Naive thymus-derived CD4-positive, alpha-beta T cell (primary cell): ENCODE data around the gene CHRNA4. TPM values are rescaled to one million over a fixed set of nuclear protein-coding genes. Genes with fewer than 3 reads are reported as not detected.

Experiments used
- ATAC-seq: fragments of 150-1000 bp; cut with Tn5 transposase; 2 replicates; pipeline ENCODE4 v1.10.0; 2021; ENCODE audit warnings: mild to moderate bottlenecking, moderate library complexity
- CTCF ChIA-PET: fragments of 350-600 bp; sonication (Branson Sonifier 250); formaldehyde crosslinking; loops from one replicate; lab custom pipeline; 2021; ENCODE audit warnings: antibody characterized with exemption; lab: Charles Lee
- POLR2A ChIA-PET: fragments of 350-600 bp; sonication (Branson Sonifier 250); formaldehyde crosslinking; loops from one replicate; lab custom pipeline; 2021; ENCODE audit warnings: antibody characterized with exemption, inconsistent platforms; lab: Charles Lee
- DNase-seq, 9 donors: peaks; one replicate each; pipeline versions ENCODE4 v3.0.0 to v3.0.0-alpha.2; 2020 to 2022; ENCODE audit warnings: mixed read lengths in 1 of 9
- H3K27ac ChIP-seq: one replicate; pipeline ENCODE4 v1.7.0; 2013; ENCODE audit warnings: mild to moderate bottlenecking, low read depth, low read length, moderate library complexity
- H3K27me3 ChIP-seq, 2 donors: one replicate each; pipeline ENCODE4 v1.7.0; 2013; ENCODE audit warnings: low read length in 2 of 2, mild to moderate bottlenecking in 2 of 2, moderate library complexity in 2 of 2; ENCODE audit not compliant: control insufficient read depth in 2 of 2, insufficient read depth in 2 of 2
- H3K36me3 ChIP-seq, 3 experiments: 1 replicate in 2 of 3; 2 replicates in 1 of 3; pipeline ENCODE4 v1.7.0; 2013; ENCODE audit warnings: low read length in 3 of 3, mild to moderate bottlenecking in 3 of 3, moderate library complexity in 1 of 3; ENCODE audit not compliant: insufficient read depth in 3 of 3, control insufficient read depth in 2 of 3
- H3K4me1 ChIP-seq, 2 donors: one replicate each; pipeline ENCODE4 v1.7.0; 2013; ENCODE audit warnings: low read length in 2 of 2, mild to moderate bottlenecking in 2 of 2, moderate library complexity in 1 of 2; ENCODE audit not compliant: control insufficient read depth in 2 of 2, insufficient read depth in 2 of 2
- H3K4me3 ChIP-seq: 2 replicates; pipeline ENCODE4 v1.7.0; 2013; ENCODE audit warnings: mild to moderate bottlenecking, low read length
- H3K9me3 ChIP-seq, 3 experiments: 1 replicate in 2 of 3; 2 replicates in 1 of 3; pipeline ENCODE4 v1.7.0; 2013; ENCODE audit warnings: low read length in 3 of 3; ENCODE audit not compliant: control insufficient read depth in 2 of 3
- H3K27ac Mint-ChIP-seq, 9 donors: one replicate each; pipeline ENCODE4 v1.8.0; 2020 to 2022; ENCODE audit warnings: mixed read lengths in 9 of 9, mild to moderate bottlenecking in 8 of 9, moderate library complexity in 5 of 9, inconsistent platforms in 2 of 9
- H3K27me3 Mint-ChIP-seq, 5 donors: one replicate each; pipeline ENCODE4 v1.8.0; 2021 to 2022; ENCODE audit warnings: mixed read lengths in 5 of 5, mild to moderate bottlenecking in 1 of 5
- H3K36me3 Mint-ChIP-seq, 5 donors: one replicate each; pipeline ENCODE4 v1.8.0; 2020 to 2022; ENCODE audit warnings: mixed read lengths in 5 of 5, mild to moderate bottlenecking in 3 of 5, inconsistent platforms in 1 of 5
- H3K4me1 Mint-ChIP-seq, 7 donors: one replicate each; pipeline ENCODE4 v1.8.0; 2020 to 2022; ENCODE audit warnings: mixed read lengths in 7 of 7, mild to moderate bottlenecking in 3 of 7, inconsistent platforms in 1 of 7
- H3K4me3 Mint-ChIP-seq, 10 donors: one replicate each; pipeline ENCODE4 v1.8.0; 2020 to 2022; ENCODE audit warnings: mild to moderate bottlenecking in 10 of 10, mixed read lengths in 10 of 10, moderate library complexity in 6 of 10, inconsistent platforms in 2 of 10
- H3K9me3 Mint-ChIP-seq, 11 donors: one replicate each; pipeline ENCODE4 v1.8.0; 2020 to 2022; ENCODE audit warnings: mixed read lengths in 11 of 11, mild to moderate bottlenecking in 4 of 11, inconsistent platforms in 1 of 11, moderate library complexity in 1 of 11
- intact Hi-C, 2 donors: fragments of 100-400 bp; cut with micrococcal nuclease; formaldehyde crosslinking; loops; one replicate each; pipeline ENCODE4 v1.15.1; 2023
- polyA plus RNA-seq, 2 donors: library from polyadenylated mRNA; unstranded; fragments of 300-500 nt; fragmentation: Illumina TruSeq; gene quantifications; one replicate each; pipeline ENCODE4 v1.2.3, GENCODE V29; 2021
- total RNA-seq, 6 experiments: library from RNA in 5 of 6; stranded (reverse) in 5 of 6; gene quantifications; 1 replicate in 5 of 6; 2 replicates in 1 of 6; pipeline ENCODE4 v1.2.3 and lab custom pipeline; 2021 to 2026

The CHRNA4 gene
- total and polyA plus RNA-seq, 7 experiments from 2014 or later: not detected

DNA sequence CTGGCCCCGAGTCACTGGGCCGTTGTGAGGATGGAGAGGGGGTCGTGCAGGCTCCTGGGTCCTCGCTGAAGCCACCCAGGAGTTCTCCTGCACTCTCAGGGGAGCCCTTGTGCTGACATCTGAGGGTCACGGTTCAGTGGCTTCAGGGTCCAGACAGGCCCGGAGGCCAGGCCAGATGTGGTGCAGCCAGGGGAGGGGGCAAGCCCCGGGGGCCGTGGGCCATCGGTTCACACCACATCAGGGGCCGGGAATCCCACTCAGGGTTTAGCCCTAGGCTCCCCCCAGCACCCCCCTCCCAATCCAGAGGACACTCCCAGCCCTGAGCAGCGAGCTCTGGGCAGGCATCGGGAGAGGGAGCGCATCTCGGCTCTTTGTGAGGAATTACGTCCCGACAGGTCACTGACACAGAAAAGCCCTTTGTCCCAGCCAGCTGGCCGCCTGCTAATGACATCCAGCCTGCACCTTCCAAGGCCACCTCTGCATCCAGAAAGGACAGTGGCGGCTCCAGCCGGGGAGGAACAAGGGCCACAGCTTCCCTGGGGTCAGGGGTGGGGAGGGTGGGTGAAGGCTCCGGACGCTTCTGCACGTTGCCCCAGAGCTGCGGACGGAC lies 6.4 kb upstream of the CHRNA4 start:
- CTCF ChIA-PET: no interaction called here
- H3K4me1 Mint-ChIP-seq: peaks cover 0 to 2% (median 0%) of the 10 kb centered on the region in 7 donors
- Histone ChIP-seq H3K4me3 (no peak overlapping the region), H3K9me3 (no peaks in the 10 kb centered on the region), H3K27ac (no peak overlapping the region), H3K4me1 (no peaks in the 10 kb centered on the region), H3K27me3 (peaks cover 0 to 4% of the 10 kb centered on the region in 2 donors), H3K36me3 (no peaks in the 10 kb centered on the region)
- intact Hi-C loops: no loop called here
- H3K9me3 Mint-ChIP-seq: peaks cover 0 to 1% (median 0%) of the 10 kb centered on the region in 11 donors
- H3K36me3 Mint-ChIP-seq: no peaks in the 10 kb centered on the region
- DNase-seq (no peak), ATAC-seq (no peak)
- H3K4me3 Mint-ChIP-seq: no peak overlapping the region
- POLR2A ChIA-PET: no interaction called here
- peaks cover 4 to 23% (median 7%) of the 10 kb centered on the region in 5 donors for H3K27me3 Mint-ChIP-seq
- H3K27ac Mint-ChIP-seq: no peak overlapping the region

DNA sequence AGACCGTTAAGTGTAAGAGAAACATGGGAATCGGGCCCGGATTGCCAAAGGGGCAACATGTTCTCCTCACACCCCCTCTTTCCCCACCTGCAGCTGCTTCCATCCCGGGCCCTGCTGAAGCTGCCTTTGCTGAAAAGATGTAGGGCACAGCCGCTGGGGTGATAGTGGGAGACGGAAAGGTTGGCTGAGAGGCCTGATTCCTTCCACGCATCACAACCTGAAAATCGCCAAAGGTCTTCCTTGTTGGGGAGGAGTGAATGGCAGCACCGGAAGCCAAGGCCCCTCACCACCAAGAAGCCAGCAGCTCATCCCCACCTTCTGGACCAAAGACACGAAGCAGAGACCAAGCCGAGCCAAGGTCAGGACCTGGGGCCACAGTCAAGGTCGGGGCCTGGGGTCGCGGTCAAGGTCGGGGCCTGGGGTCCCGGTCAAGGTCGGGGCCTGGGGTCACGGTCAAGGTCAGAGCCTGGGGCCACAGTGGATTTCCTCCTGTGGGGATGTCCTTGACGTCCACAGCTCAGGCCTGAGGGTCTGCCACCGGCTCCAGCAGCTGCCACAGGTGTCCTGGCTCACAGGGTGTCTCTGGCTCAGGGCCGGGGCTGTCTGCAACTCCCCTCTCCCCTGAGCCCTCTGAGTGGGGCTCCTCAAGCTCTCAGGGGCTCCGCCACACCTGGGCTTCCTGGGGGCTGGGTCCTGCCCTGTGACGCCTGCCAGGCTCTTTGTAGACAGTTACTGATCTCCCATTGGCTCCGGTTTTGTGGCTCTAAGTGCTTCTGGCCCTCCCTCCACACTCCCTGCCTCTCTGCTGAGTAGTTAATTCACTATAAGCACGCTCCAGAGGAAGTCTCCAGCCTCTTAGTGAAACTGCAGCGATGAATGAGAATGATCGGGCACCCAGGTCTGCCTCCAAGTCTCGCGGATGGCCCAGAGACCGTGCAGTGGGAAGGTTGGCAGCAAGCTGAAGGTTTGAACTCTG lies 5.5 kb upstream of the CHRNA4 start:
- Mint-ChIP-seq H3K36me3 (no peaks in the 10 kb centered on the region), H3K9me3 (peaks cover 0 to 1% (median 0%) of the 10 kb centered on the region in 11 donors), H3K27me3 (peaks cover 7 to 27% (median 10%) of the 10 kb centered on the region in 5 donors), H3K27ac (no peak overlapping the region), H3K4me1 (peaks cover 0 to 5% (median 0%) of the 10 kb centered on the region in 7 donors), H3K4me3 (no peak overlapping the region)
- peaks cover 0 to 4% of the 10 kb centered on the region in 2 donors for H3K27me3 ChIP-seq
- DNase-seq (no peak), ATAC-seq (no peak)
- no peaks in the 10 kb centered on the region for H3K36me3 ChIP-seq
- no peak overlapping the region for H3K4me3 ChIP-seq
- no peaks in the 10 kb centered on the region for H3K9me3 ChIP-seq
- intact Hi-C loops: no loop called here
- H3K4me1 ChIP-seq: no peaks in the 10 kb centered on the region
- H3K27ac ChIP-seq: no peak overlapping the region
- ChIA-PET CTCF (no interaction called here), POLR2A (no interaction called here)

DNA sequence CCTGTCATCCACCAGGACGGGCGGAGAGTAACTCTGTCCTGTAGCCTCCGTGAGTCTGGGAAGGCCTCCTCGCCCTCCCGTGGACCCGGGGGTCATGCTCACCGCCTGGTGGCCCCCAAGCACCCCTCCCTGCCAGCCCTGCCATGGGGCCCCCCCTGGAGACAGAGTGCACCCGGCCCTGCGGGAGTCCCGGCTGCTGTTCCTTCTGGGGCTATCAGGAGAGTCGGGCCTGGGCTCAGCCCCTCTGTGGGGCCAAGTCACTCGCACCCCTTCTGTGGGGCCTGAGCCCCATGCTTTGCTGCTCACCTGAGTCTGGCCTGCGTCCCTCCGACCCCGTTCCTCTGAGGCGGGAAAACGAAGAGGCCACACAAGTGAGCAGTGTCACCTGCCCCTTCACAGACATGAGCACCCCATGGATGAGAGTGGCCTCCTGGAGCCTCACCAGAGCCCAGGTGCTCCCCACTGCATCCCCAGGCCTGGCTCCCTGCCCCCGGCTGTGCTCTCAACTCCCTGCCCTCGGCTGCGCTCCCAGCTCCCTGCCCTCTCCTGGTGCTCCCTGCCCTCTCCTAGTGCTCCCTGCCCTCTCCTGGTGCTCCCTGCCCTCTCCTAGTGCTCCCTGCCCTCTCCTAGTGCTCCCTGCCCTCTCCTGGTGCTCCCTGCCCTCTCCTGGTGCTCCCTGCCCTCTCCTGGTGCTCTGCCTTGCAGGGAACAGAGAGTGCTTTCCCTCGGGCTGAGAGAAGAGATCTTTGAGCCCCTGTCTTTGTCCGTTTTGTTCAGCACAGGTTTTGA lies 4.6 kb upstream of the CHRNA4 start:
- Mint-ChIP-seq H3K36me3 (no peaks in the 10 kb centered on the region), H3K9me3 (peaks cover 0 to 1% (median 0%) of the 10 kb centered on the region in 11 donors), H3K27ac (no peak overlapping the region), H3K4me3 (no peak overlapping the region), H3K4me1 (peaks cover 0 to 5% (median 0%) of the 10 kb centered on the region in 7 donors), H3K27me3 (peaks cover 7 to 22% (median 10%) of the 10 kb centered on the region in 5 donors)
- ChIA-PET POLR2A (no interaction called here), CTCF (no interaction called here)
- Histone ChIP-seq H3K4me3 (no peak overlapping the region), H3K9me3 (no peaks in the 10 kb centered on the region), H3K4me1 (no peaks in the 10 kb centered on the region), H3K27me3 (peaks cover 0 to 4% of the 10 kb centered on the region in 2 donors), H3K27ac (no peak overlapping the region), H3K36me3 (no peaks in the 10 kb centered on the region)
- intact Hi-C loops: no loop called here
- ATAC-seq (no peak), DNase-seq (no peak)

DNA sequence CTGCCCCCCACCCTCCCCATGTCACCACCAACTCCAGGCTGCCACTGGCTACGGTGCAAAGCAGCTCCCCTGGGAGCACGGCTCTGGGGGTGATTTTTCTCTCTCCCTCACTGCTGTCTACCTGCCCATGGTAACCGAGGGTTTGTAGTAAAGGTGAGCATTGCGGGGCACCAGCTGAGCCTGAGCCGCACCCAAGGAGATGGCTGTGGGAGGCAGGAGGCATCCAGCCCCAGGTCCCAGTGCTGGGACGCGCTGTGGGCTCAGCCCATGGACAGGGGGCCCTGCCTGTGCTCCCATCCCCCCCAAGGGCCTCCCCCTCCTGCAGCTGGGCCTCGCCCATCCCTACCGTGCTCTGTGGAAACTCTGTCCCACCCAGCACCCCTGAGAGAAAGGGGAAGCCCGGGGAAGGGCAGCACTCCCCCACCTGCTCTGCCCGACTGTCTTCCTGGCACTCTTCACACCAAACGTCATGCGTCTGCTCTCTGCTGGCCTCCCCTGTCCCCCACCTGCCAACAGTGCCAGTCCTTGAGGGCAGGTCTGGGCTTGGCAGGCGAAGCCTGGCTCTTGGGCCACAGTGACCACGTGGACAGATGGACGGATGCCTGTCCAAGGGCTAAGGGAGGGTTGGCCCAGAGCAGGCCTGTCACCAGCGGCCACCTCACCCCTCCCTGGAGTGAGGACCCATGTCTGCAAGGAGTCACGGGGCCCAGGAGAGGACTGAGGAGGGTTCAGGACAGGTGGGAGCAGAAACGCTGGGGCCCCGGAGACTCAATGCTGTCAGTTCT lies 3.8 kb upstream of the CHRNA4 start:
- H3K27me3 ChIP-seq: peaks cover 0 to 4% of the 10 kb centered on the region in 2 donors
- Mint-ChIP-seq H3K4me3 (no peak overlapping the region), H3K27ac (no peak overlapping the region), H3K27me3 (peaks cover 8 to 22% (median 10%) of the 10 kb centered on the region in 5 donors), H3K36me3 (no peaks in the 10 kb centered on the region), H3K9me3 (peaks cover 0 to 1% (median 0%) of the 10 kb centered on the region in 11 donors), H3K4me1 (peaks cover 0 to 5% (median 0%) of the 10 kb centered on the region in 7 donors)
- ChIA-PET CTCF (no interaction called here), POLR2A (no interaction called here)
- H3K4me3 ChIP-seq: no peak overlapping the region
- no peak for ATAC-seq
- no peak overlapping the region for H3K27ac ChIP-seq
- H3K36me3 ChIP-seq: no peaks in the 10 kb centered on the region
- intact Hi-C loops: no loop called here
- DNase-seq: no peak
- H3K9me3 ChIP-seq: no peaks in the 10 kb centered on the region
- no peaks in the 10 kb centered on the region for H3K4me1 ChIP-seq

DNA sequence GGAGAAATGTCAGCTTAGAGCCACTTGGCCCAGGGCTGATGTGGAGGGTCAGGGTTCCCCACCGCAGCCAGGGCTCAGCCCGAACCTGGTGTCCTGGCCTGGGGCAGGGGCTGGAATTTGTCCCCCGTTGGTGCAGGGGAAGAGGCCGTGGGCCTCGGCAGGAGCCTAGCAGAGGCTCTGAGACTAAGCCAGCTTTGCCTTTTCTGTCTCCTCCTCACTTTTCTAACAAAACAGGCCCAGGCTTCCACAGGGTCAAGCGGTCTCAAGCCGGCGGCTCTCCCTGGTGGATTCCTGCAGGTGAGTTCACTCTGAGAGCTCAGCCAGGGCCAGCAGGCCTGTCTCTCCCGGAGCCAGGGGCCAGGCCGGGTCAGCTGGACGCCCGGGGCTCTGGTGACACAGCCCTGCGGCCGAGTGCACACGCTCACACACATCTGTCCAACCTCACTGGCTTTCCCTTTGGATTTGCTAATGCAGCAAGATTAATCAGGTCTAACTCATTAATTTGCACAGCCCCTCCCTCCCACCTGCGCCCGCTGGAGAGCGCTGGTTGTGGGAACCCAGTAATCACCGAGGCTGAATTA lies 2.9 kb upstream of the CHRNA4 start:
- POLR2A ChIA-PET: no interaction called here
- Histone ChIP-seq H3K9me3 (no peaks in the 10 kb centered on the region), H3K4me1 (no peaks in the 10 kb centered on the region), H3K27me3 (peaks cover 0 to 4% of the 10 kb centered on the region in 2 donors), H3K4me3 (no peak overlapping the region), H3K27ac (no peak overlapping the region), H3K36me3 (no peaks in the 10 kb centered on the region)
- Mint-ChIP-seq H3K4me3 (no peak overlapping the region), H3K4me1 (peaks cover 0 to 5% (median 0%) of the 10 kb centered on the region in 7 donors), H3K27me3 (peaks cover 9 to 25% (median 11%) of the 10 kb centered on the region in 5 donors), H3K36me3 (no peaks in the 10 kb centered on the region), H3K27ac (no peak overlapping the region), H3K9me3 (no peaks in the 10 kb centered on the region)
- intact Hi-C loops: no loop called here
- ATAC-seq (no peak), DNase-seq (no peak)
- CTCF ChIA-PET: no interaction called here
